GM12878 (cell line): ENCODE results near the gene YIF1A. TPM values are rescaled to one million over a fixed set of nuclear protein-coding genes. Genes with fewer than 3 reads are reported as not detected.

Experiments
- BHLHE40 ChIP-seq, 2 experiments: fragments of 450-650 bp in 1 of 2; IDR thresholded peaks; 2 replicates each; pipeline ENCODE4 v1.6.1; 2011 to 2017; ENCODE audit warnings: low read depth in 2 of 2, borderline replicate concordance in 1 of 2, improper control_type of control experiment in 1 of 2, low read length in 1 of 2, mild to moderate bottlenecking in 1 of 2
- CBX5 ChIP-seq: sonication (generic); IDR thresholded peaks from 2 replicates; pipeline ENCODE4 v1.6.1; 2016; ENCODE audit warnings: low read depth, moderate library complexity, mild to moderate bottlenecking, inconsistent platforms
- CEBPB ChIP-seq, 2 experiments: fragments of 150-350 bp in 1 of 2; IDR thresholded peaks; 2 replicates each; pipeline ENCODE4 v1.6.1; 2012 to 2014; ENCODE audit warnings: low read depth in 2 of 2, low read length in 2 of 2, borderline replicate concordance in 1 of 2, inconsistent platforms in 1 of 2
- FOXM1 ChIP-seq: IDR thresholded peaks from 2 replicates; pipeline ENCODE4 v1.6.1; 2012; ENCODE audit warnings: low read depth, mild to moderate bottlenecking, inconsistent platforms, low read length, moderate library complexity
- IRF3 ChIP-seq: fragments of 450-650 bp; IDR thresholded peaks from 2 replicates; pipeline ENCODE4 v1.6.1; 2014; ENCODE audit warnings: mild to moderate bottlenecking
- IRF5 ChIP-seq: fragments of 450-650 bp; IDR thresholded peaks from 2 replicates; pipeline ENCODE4 v1.6.1; 2017; ENCODE audit warnings: borderline replicate concordance
- JUNB ChIP-seq: IDR thresholded peaks from 2 replicates; pipeline ENCODE4 v1.6.1; 2016; ENCODE audit warnings: antibody characterized with exemption, mild to moderate bottlenecking
- LARP7 ChIP-seq: fragments of 450-650 bp; IDR thresholded peaks from 2 replicates; pipeline ENCODE4 v1.6.1; 2017; ENCODE audit warnings: mild to moderate bottlenecking
- MLLT1 ChIP-seq: fragments of 450-650 bp; IDR thresholded peaks from 2 replicates; pipeline ENCODE4 v1.6.1; 2016; ENCODE audit warnings: mild to moderate bottlenecking
- MTA2 ChIP-seq: fragments of 450-650 bp; IDR thresholded peaks from 2 replicates; pipeline ENCODE4 v1.6.1; 2016; ENCODE audit warnings: low read depth, mild to moderate bottlenecking, moderate library complexity
- PAX8 ChIP-seq: fragments of 450-650 bp; IDR thresholded peaks from 2 replicates; pipeline ENCODE4 v1.6.1; 2017; ENCODE audit warnings: mild to moderate bottlenecking, moderate library complexity
- POLR2AphosphoS5 ChIP-seq: IDR thresholded peaks from 2 replicates; pipeline ENCODE4 v1.6.1; 2011; ENCODE audit warnings: mild to moderate bottlenecking, low read length, inconsistent platforms
- SMARCA5 ChIP-seq: fragments of 450-650 bp; IDR thresholded peaks from 2 replicates; pipeline ENCODE4 v1.6.1; 2017; ENCODE audit warnings: mild to moderate bottlenecking
- TAF1 ChIP-seq: IDR thresholded peaks from 2 replicates; pipeline ENCODE4 v1.6.1; 2011; ENCODE audit warnings: mild to moderate bottlenecking, low read depth, low read length, borderline replicate concordance
- WRNIP1 ChIP-seq: IDR thresholded peaks from 2 replicates; pipeline ENCODE4 v1.6.1; 2011; ENCODE audit warnings: low read depth, low read length, improper control_type of control experiment, borderline replicate concordance
- ZBTB4 ChIP-seq: fragments of 450-650 bp; formaldehyde crosslinking; IDR thresholded peaks from 2 replicates; pipeline ENCODE4 v1.4.0; 2022; ENCODE audit warnings: mild to moderate bottlenecking, moderate library complexity
- ZNF592 ChIP-seq: fragments of 450-650 bp; IDR thresholded peaks from 2 replicates; pipeline ENCODE4 v1.6.1; 2017; ENCODE audit warnings: mild to moderate bottlenecking, moderate library complexity
- ZSCAN29 ChIP-seq: fragments of 450-650 bp; IDR thresholded peaks from 2 replicates; pipeline ENCODE4 v1.6.1; 2017; ENCODE audit warnings: mild to moderate bottlenecking, moderate library complexity
- polyA plus RNA-seq, 11 experiments: library from polyadenylated mRNA; depleted of rRNA in 4 of 11; unstranded in 6 of 11; stranded (reverse) in 5 of 11; fragments of >200 nt; fragmentation: Nextera tagmentation in 4 of 11; fragmentation: Illumina TruSeq in 1 of 11; extraction: Ambion mirVana in 4 of 11; extraction: Trizol in 1 of 11; gene quantifications; 1 replicate in 1 of 11; 2 replicates in 10 of 11; pipeline versions ENCODE4 v1.2.1 to v1.2.3, GENCODE V29; 2011 to 2016; ENCODE audit warnings: inconsistent platforms in 2 of 11, missing spikeins in 2 of 11, low read depth in 1 of 11
- total RNA-seq, 4 experiments: library from RNA; depleted of rRNA in 3 of 4; stranded (reverse); fragments of >200 nt in 3 of 4; fragmentation: Illumina TruSeq in 1 of 4; extraction: Trizol in 1 of 4; gene quantifications; 2 replicates each; pipeline versions ENCODE4 v1.2.1 to v1.2.3, GENCODE V29; 2013 to 2021

The YIF1A gene
- total and polyA plus RNA-seq, 10 of the 15 experiments (the other 5 are each of a cell fraction or from before 2014, with no cell fraction given) = 6.6 to 128 (median 71.7) TPM

- no peak for TF ChIP-seq CBX5
- TF ChIP-seq WRNIP1 = no peak
- TF ChIP-seq SMARCA5 = peak; percentile 73
- 0 out of 2 replicates have a peak, but pooled peaks have one; percentile 64 for TF ChIP-seq MLLT1
- TF ChIP-seq PAX8 = no peak
- no peak for TF ChIP-seq MTA2
- no peak for TF ChIP-seq CEBPB (IDR thresholded peaks at IDR 0.05; ENCODE audit: borderline replicate concordance in 1 of 2, low read depth in 2 of 2, low read length in 2 of 2)
- TF ChIP-seq ZSCAN29 = no peak
- peak in 1 of 2 experiments; percentile 47; a peak in 1 of 4 replicates for TF ChIP-seq BHLHE40 (IDR thresholded peaks at IDR 0.05; ENCODE audit: borderline replicate concordance in 1 of 2, low read depth in 2 of 2, low read length in 1 of 2)
- TF ChIP-seq ZBTB4 (CRISPR knock-in tag) = no peak
- no peak for TF ChIP-seq JUNB
- no peak for TF ChIP-seq FOXM1
- TF ChIP-seq ZNF592 = no peak
- TF ChIP-seq IRF5 = no peak
- TF ChIP-seq TAF1 = peak; percentile 53; the same call in 1 of the 2 replicates
- TF ChIP-seq IRF3 = peak; percentile 95
- TF ChIP-seq LARP7 = peak; percentile 83
- peak; percentile 88 for TF ChIP-seq POLR2AphosphoS5
Measured at GRCh38 chr11:66288671-66289547, at the start of gene YIF1A (continued).
